Left cardiac atrium (tissue), 4 donors: ENCODE results near the gene EXT2. TPM values are rescaled to one million over a fixed set of nuclear protein-coding genes. Genes with fewer than 3 reads are reported as not detected.

Source experiments
- ATAC-seq, 2 donors: fragments of 200-7000 bp; cut with Tn5 transposase; one replicate each; pipeline ENCODE4 v1.9.1; 2020; ENCODE audit warnings: mild to moderate bottlenecking in 2 of 2, moderate library complexity in 2 of 2
- DNase-seq: peaks from one replicate; pipeline ENCODE4 v3.0.0-alpha.2; 2020
- intact Hi-C, 2 donors: fragments of 100-400 bp; cut with DNase I; formaldehyde crosslinking; loops; one replicate each; pipeline versions ENCODE4 v1.14.1 to v1.15.1; 2022 to 2023
- total RNA-seq, 2 donors: library from RNA; stranded (reverse); fragmentation: NEBNext Ultra II Directional; extraction: Animal tissue kit (Norgen Biotek cat#: 25700); gene quantifications; one replicate each; pipeline ENCODE4 v1.2.1, GENCODE V29; 2021
- donor health status: DM: no; HTN: yes; CAD: no.
- donor health status: DM: no; HTN: yes; CAD: no; lungs with severe emphysema.
- donor health status: DM: yes; HTN: yes; CAD: no.
- donor health status: Dilated cardiomyopathy.

The EXT2 gene
- total RNA-seq, 2 donors from 2014 or later = 33.7 to 34.6 TPM

DNA sequence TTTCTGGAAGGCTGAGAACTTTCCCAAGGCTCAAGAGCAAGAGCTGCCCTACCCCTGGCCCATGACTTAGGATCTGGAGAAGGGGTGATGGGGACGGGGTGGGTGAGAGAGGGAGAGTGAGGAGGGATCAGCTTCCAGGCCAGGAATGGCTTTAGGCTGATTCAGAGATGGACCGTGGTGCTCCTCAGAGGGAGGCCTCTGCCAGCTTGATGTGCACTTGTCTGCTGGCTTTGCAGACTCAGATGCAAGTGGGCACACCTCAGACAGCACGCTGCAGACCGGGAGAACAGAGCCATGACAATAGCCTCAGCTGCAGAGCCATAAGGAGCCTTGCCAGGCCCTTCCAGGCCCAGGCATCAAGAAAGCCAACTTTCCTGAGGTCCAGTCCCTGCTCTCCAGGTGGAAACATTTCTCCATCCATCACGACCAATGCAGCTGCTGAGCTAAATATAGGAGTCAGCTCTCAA, 173.2 kb downstream of the EXT2 start:
- intact Hi-C loops = no loop called here
- no peak for ATAC-seq
- DNase-seq = no peak

DNA sequence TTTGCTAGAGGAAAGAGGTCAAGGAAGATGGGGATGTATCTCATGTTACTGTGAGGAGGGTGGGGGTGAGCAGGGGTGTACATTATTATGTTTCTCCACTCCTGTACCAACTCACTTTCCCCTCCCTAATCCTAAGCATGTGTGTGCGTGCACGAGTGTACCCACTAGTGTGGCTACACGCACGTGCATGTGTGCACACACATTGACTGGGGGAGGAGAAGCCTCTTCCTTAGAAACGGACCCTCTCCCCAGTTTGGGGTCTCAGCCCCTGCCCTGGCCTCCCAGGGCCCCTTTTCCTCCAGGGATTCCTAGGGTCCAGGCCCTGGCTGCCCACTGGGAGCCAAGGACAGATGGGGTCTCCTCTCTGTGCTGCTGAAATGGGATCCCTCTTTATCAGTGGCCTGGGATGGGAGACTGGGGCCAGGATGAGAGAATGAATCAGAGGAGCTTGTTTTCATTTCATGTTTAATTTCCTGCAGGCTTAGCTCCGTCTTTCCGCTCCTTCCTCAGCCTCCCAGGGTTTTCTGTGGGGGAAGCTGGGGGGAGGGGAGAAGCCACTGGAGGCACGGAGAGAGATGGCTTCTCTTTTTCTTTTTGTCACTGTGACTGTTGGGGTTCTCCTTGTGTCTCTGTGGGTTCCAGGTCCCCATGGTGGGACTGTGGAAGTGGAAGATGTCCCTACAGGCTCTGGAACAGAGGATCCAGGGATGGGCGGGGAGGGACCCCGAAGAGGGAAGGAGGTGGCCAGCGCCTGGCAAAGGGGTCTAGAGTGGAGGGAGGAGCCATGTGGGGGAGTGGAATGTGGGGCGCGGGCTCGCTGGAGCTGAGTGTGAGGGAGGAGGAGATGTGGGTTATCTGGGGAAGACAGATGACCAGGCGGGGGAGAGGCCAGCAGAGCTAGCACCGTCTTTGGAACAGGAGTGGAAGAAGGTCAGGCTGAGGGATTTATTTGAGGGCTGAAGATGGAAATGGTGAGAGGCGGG, 174.2 kb downstream of the EXT2 start:
- intact Hi-C loops = no loop called here
- DNase-seq = no peak
- ATAC-seq = peak in 1 of 2 donors; percentile 77

DNA sequence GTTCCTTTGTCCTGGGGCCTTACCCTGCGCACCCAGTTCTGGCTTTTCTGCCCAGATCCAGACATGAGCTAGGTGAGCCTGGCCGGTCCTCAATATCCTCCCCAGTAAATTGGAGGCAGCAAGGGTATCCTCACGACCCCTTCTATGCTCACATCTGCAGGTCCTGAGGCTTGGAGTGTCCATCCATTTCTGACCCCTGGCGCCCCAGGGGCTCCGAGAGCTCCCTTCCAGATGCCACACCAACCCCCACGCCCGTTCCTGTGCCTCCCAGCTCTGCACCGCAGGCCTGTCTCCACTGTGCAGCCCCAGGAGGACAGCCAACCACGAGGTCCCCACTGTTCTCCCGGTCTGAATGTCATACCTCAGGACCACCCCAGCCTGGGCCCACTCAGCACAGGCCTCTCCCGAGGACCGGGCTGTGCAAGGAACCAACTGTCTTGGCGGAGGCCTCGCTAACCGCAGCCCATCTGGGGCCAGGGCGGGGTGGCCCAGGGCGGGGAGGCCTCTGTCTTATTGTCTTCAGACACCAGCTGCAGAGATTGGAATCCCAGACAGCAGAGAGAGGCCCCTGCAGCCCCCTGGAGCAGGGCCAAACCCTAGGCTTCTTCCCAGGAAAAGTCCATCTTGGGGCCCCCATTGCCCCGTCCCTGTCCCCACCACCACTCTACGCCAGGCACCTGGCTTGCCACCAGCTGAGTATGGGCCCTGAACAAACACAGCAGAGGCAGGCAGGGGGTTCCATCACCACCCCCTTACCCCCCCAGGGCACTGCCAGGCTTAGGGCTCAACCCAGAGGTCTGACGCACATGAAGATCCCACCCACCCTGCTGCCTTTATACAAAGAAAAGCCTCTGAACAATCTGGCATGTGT, 175.2 kb downstream of the EXT2 start:
- peak in 1 of 2 donors; percentile 10 for ATAC-seq
- intact Hi-C loops = no loop called here
- no peak for DNase-seq

DNA sequence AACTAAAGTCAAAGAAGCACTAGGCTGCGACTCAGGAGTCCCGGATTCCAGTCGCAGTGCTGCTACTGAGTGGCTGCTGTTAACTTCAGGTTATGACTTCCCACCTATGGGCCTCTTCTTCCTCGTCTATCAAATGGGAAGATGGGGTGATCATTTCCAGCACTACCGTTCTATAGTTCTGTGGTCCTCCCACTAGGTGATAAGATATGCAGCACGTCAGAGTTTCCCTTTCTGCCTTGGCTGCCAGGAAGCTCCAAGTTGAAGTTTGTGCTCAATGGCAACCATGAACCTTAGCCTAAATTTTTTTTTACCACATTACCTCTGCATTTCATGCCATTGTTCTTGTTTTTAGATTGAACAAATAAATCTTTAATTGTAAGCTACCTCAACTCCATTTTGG, 175.8 kb downstream of the EXT2 start:
- no peak for ATAC-seq
- intact Hi-C loops = no loop called here

DNA sequence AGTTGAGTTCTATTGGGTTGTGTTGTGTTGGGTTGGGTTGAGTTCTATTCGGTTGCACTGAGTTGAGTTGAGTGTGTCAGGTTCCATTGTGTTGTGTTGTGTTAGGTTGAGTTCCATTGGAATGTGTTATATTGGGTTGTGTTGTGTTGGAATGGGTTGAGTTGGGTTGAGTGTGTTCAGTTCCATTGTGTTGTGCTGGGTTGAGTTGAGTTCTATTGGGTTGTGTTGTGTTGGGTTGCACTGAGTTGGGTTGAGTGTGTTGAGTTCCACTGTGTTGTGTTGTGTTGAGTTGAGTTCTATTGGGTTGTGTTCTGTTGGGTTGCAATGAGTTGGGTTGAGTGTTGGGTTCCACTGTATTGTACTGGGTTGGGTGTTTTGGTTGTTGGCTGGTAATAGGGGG, 178.9 kb downstream of the EXT2 start:
- DNase-seq (no peak), ATAC-seq (no peak)
- intact Hi-C loops = no loop called here

More for the DNA sequence above, 175.8 kb downstream of the EXT2 start:
- DNase-seq = no peak

DNA sequence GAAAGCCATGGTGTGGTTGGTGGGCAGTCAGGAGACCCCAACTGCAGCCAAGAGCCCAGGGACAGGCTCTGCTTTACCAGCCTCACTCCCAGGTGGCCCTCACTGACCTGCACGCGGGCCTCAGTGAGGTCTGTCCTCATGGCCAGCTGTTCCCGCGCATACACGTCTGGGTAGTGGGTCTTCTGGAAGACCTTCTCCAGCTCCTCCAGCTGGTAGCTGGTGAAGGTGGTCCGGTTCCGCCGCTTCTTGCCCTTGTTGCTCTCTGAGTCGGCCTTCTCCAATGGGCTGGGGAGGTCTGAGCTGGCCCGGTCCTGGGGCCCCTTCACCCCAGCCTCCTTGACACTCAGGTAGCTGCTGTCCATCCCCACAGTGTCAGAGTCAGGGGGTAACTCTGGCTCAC, 179.8 kb downstream of the EXT2 start:
- ATAC-seq = no peak
- intact Hi-C loops = no loop called here
- DNase-seq = no peak

DNA sequence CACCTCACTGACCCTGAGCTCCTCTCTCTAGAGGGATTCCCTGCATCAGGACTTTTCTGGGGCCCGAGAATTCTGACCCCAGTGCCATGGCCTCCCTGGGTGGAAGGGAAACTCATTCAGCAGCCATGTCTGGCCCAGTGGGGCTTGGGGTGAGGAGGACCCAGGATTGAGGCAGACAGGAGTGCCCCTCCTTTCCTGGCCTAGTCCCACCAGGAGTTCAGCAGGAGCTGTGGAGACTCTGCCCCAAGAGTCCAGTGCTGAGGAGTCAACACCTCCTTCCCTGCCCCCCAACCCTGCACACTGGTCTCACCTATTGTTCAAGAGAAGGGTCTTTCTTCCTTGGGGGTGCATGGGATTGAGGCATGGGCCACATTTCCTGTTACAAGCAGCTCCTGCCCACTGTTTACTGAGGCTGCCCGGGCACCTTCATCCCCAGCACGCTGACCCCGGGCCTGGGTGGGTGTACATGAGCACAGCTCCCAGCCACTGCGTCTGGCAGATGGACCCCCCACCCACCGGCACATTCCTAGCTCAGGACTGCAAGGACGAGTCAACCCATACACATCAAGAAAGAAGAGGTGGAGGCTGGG, 180.6 kb downstream of the EXT2 start:
- DNase-seq (no peak), ATAC-seq (no peak)
- intact Hi-C loops = no loop called here

DNA sequence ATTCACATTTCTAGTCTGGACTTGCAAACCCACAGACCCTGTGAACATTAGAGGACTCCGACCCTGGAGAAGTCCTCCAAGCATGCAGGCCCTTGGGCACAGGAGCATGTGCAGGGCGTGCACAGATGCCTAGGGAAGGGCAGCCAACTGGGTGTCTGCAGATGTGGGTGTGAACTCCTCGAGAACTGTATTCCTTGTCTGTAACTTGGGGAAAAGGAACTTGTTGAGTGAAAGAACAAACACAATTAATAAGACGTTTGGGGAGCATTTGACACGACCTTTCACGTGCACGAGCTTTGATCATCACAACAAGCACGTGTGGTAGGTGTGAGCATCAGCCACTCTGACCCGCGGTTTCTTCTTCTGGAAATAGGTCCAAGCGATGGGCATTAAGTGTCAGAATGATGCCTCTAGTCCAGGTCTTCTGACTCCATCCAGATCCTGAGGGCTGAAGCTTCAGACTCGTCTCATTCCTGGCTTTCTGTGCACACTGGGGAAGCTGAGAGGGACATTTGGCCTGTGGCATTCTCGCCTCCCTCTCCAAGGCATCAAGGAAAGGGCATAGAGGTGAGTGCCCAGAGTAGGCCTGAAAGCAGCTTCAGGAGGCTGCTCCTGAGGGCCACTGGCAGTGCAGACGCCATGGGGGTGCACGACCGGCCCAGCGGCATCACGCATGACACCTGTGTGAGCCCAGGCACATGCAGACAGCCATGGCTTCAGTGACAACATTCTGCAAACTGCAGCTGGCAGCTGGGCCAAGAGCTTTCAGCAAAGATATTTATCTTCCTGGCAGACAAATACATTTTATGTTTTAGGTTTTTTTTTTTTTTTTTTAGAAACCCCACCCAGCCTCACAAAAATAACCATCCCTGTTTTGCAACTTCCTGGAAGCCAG, 182.0 kb downstream of the EXT2 start:
- DNase-seq = no peak
- intact Hi-C loops = no loop called here

DNA sequence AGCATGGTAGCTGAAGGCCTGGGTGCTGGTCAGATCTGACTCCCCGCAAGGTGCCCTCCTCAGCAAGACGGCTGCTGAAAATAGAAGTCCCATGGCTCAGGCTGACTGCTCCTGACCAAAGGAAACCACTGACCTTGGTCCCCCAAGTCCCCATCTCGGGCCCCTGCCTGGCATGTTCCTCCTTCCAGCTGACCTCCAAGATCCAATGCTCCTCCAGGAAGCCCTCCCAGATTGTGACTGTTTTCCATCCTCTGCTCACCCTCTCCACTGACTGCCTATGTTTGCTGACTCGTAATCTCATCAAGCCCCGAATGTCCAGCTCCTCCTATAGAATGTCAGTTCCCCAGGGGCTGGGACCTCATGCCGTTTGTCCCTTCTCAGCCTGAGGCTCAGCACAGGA, 184.0 kb downstream of the EXT2 start:
- no peak for DNase-seq
- ATAC-seq = no peak
- intact Hi-C loops = no loop called here

More for the DNA sequence above, 182.0 kb downstream of the EXT2 start:
- ATAC-seq = no peak

DNA sequence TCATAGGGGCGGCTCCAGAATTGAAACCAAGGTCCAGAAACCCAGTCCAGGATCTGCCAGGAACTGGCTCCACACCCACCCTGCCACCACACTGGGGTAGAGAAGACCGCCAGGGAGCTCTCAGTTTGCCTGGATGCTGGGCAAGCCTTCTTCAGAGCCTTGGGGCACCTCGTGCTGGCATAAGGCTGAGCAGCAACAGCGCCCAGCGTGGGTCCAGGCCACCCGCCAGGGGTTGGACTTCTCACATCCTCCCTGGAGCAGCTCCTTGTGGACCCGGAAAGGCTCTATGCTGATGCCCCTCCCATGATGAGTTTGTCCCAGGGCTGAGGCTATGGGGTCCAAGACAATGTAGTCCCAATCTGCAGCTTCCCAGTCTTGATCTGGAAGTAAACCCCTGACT, 184.8 kb downstream of the EXT2 start:
- ATAC-seq (no peak), DNase-seq (no peak)
- intact Hi-C loops = no loop called here

DNA sequence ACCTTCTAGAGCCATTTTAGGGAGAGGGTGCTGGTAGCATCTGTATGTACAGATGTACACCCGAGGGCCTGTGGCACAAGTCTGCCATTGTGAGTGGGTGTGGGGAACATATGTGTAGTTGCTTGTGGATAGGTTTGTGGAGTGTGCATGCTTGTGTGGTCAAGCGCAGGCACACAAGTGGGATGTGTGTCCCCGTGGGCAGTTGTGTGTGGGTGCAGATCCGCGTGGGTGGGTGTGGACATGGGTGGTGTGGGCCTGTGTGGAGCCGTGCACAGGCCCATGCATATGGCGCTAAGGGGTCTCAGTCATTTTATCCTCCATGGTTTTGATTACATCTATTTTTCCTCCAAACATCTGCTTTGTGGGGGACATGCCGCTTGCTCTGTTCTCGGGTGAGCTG, 185.7 kb downstream of the EXT2 start:
- ATAC-seq (no peak), DNase-seq (no peak)
- intact Hi-C loops = no loop called here

DNA sequence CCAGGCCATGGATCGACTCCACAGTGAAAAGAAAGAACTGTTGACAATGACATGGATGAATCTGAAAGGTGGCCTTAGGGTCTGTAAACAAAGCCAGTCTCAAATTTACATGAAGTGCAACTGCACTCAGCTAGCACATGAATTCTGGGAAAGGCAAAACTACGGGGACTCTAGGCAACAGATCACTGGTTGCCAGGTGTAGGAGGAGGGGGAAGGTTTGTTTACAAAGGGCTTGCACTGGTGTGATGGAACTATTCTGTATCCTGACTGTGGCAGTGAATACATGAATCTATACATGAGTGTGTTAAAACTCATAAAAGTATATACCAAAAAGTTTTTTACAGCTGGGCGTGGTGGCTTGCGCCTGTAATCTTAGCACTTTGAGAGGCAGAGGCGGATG, 187.1 kb downstream of the EXT2 start:
- no peak for DNase-seq
- intact Hi-C loops = no loop called here
- no peak for ATAC-seq

DNA sequence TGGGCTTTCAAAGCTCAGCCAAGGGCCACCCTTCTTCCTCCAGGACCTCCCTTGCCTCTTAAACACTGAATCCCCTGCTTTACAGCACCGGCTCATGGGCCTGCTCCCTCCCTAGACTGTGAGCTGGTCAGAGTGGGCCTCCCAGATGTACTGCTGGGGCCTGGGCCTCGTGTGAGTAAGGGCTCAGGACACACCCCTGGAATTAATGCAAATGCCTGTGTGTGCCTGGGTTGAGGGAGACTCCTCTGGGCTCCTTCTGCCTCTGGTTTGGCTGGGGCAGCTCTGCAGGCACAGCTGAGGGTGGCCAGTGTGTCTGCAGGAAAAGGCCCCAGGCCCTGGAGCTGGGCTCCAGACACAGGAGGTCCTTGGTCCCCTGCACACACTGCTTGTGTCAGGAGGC, 190.3 kb downstream of the EXT2 start:
- intact Hi-C loops = loop anchor here (1.0 to 5.0 kb wide), 3 partner anchors 197 to 253 kb away; no protein-coding TSS in a partner anchor
- DNase-seq (no peak), ATAC-seq (no peak)

DNA sequence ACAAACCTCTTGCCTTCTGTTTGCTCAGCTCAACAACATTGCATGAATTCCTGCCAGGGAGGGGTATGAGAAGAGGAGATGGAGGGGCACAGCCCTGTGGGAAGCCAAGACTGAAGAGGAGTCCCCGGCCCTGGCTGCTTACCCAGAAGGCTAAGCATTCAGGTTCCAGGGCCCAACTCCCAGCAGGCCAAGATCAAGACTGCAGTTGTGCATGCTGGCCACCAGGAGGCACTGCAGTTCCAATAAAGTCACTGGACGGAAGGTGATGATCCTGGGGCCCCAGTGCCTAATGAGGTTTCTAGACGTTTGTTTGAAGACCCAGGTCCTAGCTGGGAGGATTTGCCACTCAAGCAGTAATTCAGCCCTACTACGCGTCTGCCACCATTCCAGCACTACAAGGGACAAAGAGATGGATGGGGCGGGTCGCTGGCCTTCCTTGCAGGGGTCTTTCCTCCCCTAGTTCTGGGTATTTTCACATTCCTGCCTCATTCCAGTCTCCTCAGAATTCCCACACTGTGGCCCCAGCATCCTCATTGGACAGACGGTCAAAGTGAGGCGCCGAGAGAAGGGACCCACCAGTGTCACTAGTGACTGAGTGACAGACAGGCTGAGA, 190.9 kb downstream of the EXT2 start:
- intact Hi-C loops = loop anchor here in 1 of 2 donors (1.0 to 5.0 kb wide), 2 partner anchors 196 to 252 kb away; no protein-coding TSS in a partner anchor
- peak; percentile 55 for DNase-seq

DNA sequence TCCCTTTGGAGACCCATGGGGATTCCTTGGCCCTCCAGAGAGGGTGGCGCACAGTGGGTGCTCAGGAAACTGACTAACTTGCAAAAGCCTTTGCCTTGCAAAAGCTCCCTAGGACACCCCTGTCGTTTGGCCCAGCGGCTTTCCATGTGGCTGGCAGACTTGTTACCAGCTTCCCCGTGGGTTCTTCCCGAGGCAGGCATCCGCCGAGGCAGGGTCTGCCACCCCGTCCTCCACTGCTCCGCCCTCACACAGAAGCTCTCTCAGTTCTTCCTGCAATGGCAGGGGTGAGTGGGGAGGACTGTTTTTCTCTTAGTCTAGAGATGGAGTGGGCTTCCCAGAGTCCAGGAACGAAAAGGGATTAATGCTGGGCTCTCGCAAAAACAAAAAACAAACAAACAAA, 191.4 kb downstream of the EXT2 start:
- no peak for DNase-seq
- intact Hi-C loops = loop anchor here in 1 of 2 donors (1.0 to 5.0 kb wide), 2 partner anchors 195 to 251 kb away; no protein-coding TSS in a partner anchor
- ATAC-seq = no peak

More for the DNA sequence above, 190.9 kb downstream of the EXT2 start:
- ATAC-seq = peak; percentile 57 to 72

DNA sequence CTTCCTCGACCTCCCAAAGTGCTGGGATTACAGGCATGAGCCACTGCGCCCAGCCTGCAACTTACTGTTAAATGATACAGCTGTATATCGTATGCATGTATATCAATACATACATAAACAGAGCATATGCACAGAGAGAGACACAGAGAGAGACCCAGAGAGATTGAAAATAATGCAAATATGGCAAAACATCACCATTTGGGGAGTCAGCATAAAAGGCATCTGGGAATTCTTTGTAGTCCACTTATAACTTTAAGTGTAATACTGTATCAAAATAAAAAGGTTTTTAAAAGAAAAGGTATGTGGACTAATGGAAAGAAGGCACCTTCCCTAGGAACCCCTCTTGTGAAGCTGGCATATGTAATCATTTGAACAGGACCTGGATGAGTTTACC, 192.7 kb downstream of the EXT2 start:
- no peak for DNase-seq
- intact Hi-C loops = loop anchor here in 1 of 2 donors (5.0 kb wide), 1 partner anchor 194 kb away; no protein-coding TSS in a partner anchor
- no peak for ATAC-seq

DNA sequence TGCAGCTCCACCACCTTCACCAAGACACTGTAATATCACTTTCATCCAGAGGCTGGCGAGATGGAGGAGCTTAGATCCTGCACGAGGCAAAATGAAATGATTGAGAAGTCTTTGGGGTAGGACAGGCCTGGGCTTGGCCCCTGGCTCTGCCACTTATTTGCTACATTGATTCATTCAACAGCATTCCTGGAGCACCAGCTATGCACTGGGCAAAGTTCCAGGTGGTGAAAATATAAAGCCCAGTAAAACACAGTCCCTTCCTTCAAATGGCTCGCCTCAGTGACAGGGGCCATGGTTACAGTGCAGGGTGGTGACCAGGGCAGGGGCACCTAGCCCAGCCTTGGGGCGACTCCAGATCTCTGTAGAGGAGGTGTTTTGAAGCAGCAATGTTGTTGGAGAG, 194.7 kb downstream of the EXT2 start:
- DNase-seq = no peak
- intact Hi-C loops = no loop called here
- ATAC-seq = no peak
